ENCODE measurements around the gene MOB1A.

Gene MOB1A

DNA sequence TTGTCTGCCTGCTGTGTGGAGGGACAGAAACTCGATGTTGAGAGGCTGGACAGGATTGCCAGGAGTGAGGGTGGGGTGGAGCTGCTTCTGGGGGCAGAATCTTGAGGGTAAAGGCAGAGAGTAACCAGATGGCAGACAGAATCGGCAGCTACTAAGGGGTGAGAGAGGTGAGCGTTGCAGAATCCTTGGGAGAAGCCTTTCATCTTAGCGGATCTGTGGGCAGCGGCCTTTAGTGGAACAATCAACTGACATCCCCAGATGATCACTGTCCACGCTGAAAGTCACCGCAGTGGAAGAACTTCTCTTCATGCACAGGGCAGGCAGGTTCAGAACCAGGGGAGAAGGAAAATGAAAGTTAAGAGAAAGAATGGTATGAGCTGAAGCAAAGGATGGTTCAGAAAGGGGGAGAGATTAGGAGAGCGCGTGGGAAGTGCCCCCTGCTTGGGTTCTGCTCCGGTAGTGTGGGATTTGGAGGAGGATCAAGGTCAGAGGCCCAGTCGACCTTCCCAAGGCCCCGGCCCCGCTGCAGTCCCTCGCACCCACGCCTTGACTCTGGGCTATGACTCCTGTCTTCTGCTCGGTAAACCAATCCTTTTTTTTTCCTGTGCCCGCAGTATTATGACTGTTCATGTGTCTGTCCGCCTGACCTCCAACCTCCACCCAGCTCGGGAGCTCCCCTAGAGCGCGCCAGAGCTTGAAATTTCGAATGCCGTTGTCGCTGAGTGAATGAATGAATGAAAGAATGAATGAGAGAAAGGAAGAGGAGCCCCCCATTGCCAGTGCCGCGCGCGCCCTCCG, 31.6 kb downstream of the MOB1A start:
- peak in 1 of 2 experiments; percentile 28 for DNase-seq (ENCODE audit: low read depth in 1 of 2, low spot score in 1 of 2)
- TF ChIP-seq SPI1 (IDR thresholded peaks at IDR 0.05; ENCODE audit: borderline replicate concordance, low read depth) (no peak), GABPA (IDR thresholded peaks at IDR 0.05; ENCODE audit: low read depth) (no peak), CTCF (IDR thresholded peaks at IDR 0.05; ENCODE audit: insufficient read depth, low read length) (no peak), POLR2AphosphoS5 (IDR thresholded peaks at IDR 0.05; ENCODE audit: low read depth) (no peak)
- TF ChIP-seq, protein P1, sequence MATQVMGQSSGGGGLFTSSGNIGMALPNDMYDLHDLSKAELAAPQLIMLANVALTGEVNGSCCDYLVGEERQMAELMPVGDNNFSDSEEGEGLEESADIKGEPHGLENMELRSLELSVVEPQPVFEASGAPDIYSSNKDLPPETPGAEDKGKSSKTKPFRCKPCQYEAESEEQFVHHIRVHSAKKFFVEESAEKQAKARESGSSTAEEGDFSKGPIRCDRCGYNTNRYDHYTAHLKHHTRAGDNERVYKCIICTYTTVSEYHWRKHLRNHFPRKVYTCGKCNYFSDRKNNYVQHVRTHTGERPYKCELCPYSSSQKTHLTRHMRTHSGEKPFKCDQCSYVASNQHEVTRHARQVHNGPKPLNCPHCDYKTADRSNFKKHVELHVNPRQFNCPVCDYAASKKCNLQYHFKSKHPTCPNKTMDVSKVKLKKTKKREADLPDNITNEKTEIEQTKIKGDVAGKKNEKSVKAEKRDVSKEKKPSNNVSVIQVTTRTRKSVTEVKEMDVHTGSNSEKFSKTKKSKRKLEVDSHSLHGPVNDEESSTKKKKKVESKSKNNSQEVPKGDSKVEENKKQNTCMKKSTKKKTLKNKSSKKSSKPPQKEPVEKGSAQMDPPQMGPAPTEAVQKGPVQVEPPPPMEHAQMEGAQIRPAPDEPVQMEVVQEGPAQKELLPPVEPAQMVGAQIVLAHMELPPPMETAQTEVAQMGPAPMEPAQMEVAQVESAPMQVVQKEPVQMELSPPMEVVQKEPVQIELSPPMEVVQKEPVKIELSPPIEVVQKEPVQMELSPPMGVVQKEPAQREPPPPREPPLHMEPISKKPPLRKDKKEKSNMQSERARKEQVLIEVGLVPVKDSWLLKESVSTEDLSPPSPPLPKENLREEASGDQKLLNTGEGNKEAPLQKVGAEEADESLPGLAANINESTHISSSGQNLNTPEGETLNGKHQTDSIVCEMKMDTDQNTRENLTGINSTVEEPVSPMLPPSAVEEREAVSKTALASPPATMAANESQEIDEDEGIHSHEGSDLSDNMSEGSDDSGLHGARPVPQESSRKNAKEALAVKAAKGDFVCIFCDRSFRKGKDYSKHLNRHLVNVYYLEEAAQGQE (IDR thresholded peaks at IDR 0.05; ENCODE audit: insufficient replicate concordance, low read depth), result no peak
- Histone ChIP-seq H3K4me3 (replicated peaks; ENCODE audit: insufficient read depth, low read length) (peak overlapping the region; percentile 53), H3K27me3 (ENCODE audit: insufficient read depth, poor library complexity, severe bottlenecking) (no peaks in the 10 kb centered on the region), H3K27ac (replicated peaks) (peak overlapping the region; percentile 73)

DNA sequence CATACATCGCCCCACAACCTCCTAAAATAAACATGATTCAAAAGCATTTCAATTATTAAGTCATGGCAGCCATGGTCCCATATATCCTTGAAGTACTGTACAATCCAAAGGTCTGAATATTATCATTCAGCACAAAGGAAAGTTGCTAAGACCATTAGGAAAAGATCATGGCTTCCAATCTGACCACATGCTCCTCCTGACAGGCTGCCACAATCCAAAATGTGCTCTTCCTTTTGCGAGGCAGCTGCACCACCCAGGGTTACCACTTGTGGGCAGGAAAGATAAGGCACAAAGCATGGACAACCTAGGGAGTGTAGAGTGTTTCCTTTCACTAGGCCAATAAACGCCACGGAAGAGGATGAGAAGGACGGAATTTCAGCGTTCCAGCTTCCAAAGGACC, 36.3 kb downstream of the MOB1A start:
- DNase-seq (ENCODE audit: low read depth in 1 of 2, low spot score in 1 of 2), result peak in 1 of 2 experiments; percentile 39
- no peak overlapping the region for H3K4me3 ChIP-seq (replicated peaks; ENCODE audit: insufficient read depth, low read length)

GRCh38 chr2:74138600-74139323, 39.9 kb downstream of the MOB1A start:
- no peak overlapping the region for H3K4me3 ChIP-seq (replicated peaks; ENCODE audit: insufficient read depth, low read length)
- no peak overlapping the region for H3K27ac ChIP-seq (replicated peaks)
- H3K27me3 ChIP-seq (ENCODE audit: insufficient read depth, poor library complexity, severe bottlenecking), result no peaks in the 10 kb centered on the region
- TF ChIP-seq SPI1 (IDR thresholded peaks at IDR 0.05; ENCODE audit: borderline replicate concordance, low read depth) (no peak), GABPA (IDR thresholded peaks at IDR 0.05; ENCODE audit: low read depth) (no peak), POLR2AphosphoS5 (IDR thresholded peaks at IDR 0.05; ENCODE audit: low read depth) (no peak), CTCF (IDR thresholded peaks at IDR 0.05; ENCODE audit: insufficient read depth, low read length) (no peak)
- TF ChIP-seq, protein P1 (IDR thresholded peaks at IDR 0.05; ENCODE audit: insufficient replicate concordance, low read depth), result no peak
- no peak for DNase-seq (ENCODE audit: low read depth in 1 of 2, low spot score in 1 of 2)

More for the DNA sequence above, 36.3 kb downstream of the MOB1A start:
- no peak overlapping the region for H3K27ac ChIP-seq (replicated peaks)
- H3K27me3 ChIP-seq (ENCODE audit: insufficient read depth, poor library complexity, severe bottlenecking), result no peaks in the 10 kb centered on the region
- peak; percentile 24 for TF ChIP-seq CTCF (IDR thresholded peaks at IDR 0.05; ENCODE audit: insufficient read depth, low read length)
- TF ChIP-seq, protein P1 (IDR thresholded peaks at IDR 0.05; ENCODE audit: insufficient replicate concordance, low read depth), result no peak

Data from HL-60 (cell line).